T-helper 22 cell (primary cell): Measurements from ENCODE around the gene CFAP97D1.
A peak's percentile ranks its signal among the peaks of the same experiment; 100 is the strongest.

Source experiments
- DNase-seq: peaks from one replicate; pipeline ENCODE4 v3.0.0-alpha.2; 2020; ENCODE audit warnings: low read depth

CFAP97D1 gene

GRCh38 chr17:43780135-43780534 lies at the start of gene CFAP97D1:
Gene CFAP97D1, plus strand, starts transcription at chr17:43780435. Its CDS starts 28 bp downstream, at chr17:43780463.
- no peak for DNase-seq

- no peak for DNase-seq
These were observed 47.3 kb upstream of the CFAP97D1 start for GRCh38 chr17:43732958-43733357.

GRCh38 chr17:43733956-43734355 lies 46.3 kb upstream of the CFAP97D1 start:
- no peak for DNase-seq

- DNase-seq = no peak
These were observed 45.9 kb upstream of the CFAP97D1 start for GRCh38 chr17:43734376-43734775.

- no peak for DNase-seq
These were observed 43.8 kb upstream of the CFAP97D1 start for GRCh38 chr17:43736389-43736788.

- no peak for DNase-seq
These were observed 42.5 kb upstream of the CFAP97D1 start for GRCh38 chr17:43737722-43738121.

- no peak for DNase-seq
These were observed 39.7 kb upstream of the CFAP97D1 start for GRCh38 chr17:43740541-43740940.

- DNase-seq = no peak
These were observed 38.6 kb upstream of the CFAP97D1 start for GRCh38 chr17:43741636-43742035.

GRCh38 chr17:43745541-43745940 lies 34.7 kb upstream of the CFAP97D1 start:
- DNase-seq = no peak

GRCh38 chr17:43750153-43750552 lies 30.1 kb upstream of the CFAP97D1 start:
- DNase-seq = no peak

- no peak for DNase-seq
These were observed 26.6 kb upstream of the CFAP97D1 start for GRCh38 chr17:43753493-43754129.

- DNase-seq = no peak
These were observed 25.3 kb upstream of the CFAP97D1 start for GRCh38 chr17:43754947-43755346.

GRCh38 chr17:43755389-43755875 lies 24.8 kb upstream of the CFAP97D1 start:
- DNase-seq = no peak

GRCh38 chr17:43756201-43756600 lies 24.0 kb upstream of the CFAP97D1 start:
- DNase-seq = no peak

- DNase-seq = no peak
These were observed 23.0 kb upstream of the CFAP97D1 start for GRCh38 chr17:43757171-43757660.

GRCh38 chr17:43758086-43758485 lies 22.1 kb upstream of the CFAP97D1 start:
- DNase-seq = no peak

GRCh38 chr17:43758497-43759174 lies 21.6 kb upstream of the CFAP97D1 start, which contains the start of gene SOST:
Gene SOST, minus strand, starts transcription at chr17:43758791. Its CDS starts 50 bp downstream, at chr17:43758741.
- DNase-seq = no peak

GRCh38 chr17:43759836-43760235 lies 20.4 kb upstream of the CFAP97D1 start:
- no peak for DNase-seq

- DNase-seq = peak; percentile 62
These were observed 19.9 kb upstream of the CFAP97D1 start for GRCh38 chr17:43760254-43760852.

GRCh38 chr17:43766413-43767052 lies 13.7 kb upstream of the CFAP97D1 start:
- no peak for DNase-seq

GRCh38 chr17:43767053-43767712 lies 13.1 kb upstream of the CFAP97D1 start:
- no peak for DNase-seq

- no peak for DNase-seq
These were observed 12.5 kb upstream of the CFAP97D1 start for GRCh38 chr17:43767713-43768059.
